Osteoblast (primary cell): ENCODE data around the gene PLSCR2. TPM values are rescaled to one million over a fixed set of nuclear protein-coding genes. Genes with fewer than 3 reads are reported as not detected.

Experiments used
- DNase-seq: peaks from one replicate; pipeline ENCODE4 v3.0.0; 2011; ENCODE audit warnings: low spot score, mixed read lengths; ENCODE audit not compliant: insufficient read length; ENCODE audit errors: missing footprints
- H2AFZ ChIP-seq: 2 replicates; pipeline ENCODE4 v1.6.0; 2011; ENCODE audit warnings: mild to moderate bottlenecking, low read length
- H3K27ac ChIP-seq: 2 replicates; pipeline ENCODE4 v1.5.1; 2011; ENCODE audit warnings: mild to moderate bottlenecking, low read depth, low read length, moderate library complexity
- H3K27me3 ChIP-seq: 2 replicates; pipeline ENCODE4 v1.6.0; 2012; ENCODE audit warnings: mild to moderate bottlenecking, control low read depth, inconsistent platforms, low read length, moderate library complexity; ENCODE audit not compliant: insufficient read depth
- H3K36me3 ChIP-seq: 2 replicates; pipeline ENCODE4 v1.5.1; 2011; ENCODE audit warnings: mild to moderate bottlenecking, low read length, control low read depth, moderate library complexity; ENCODE audit not compliant: insufficient read depth
- H3K4me1 ChIP-seq: 2 replicates; pipeline ENCODE4 v1.5.1; 2011; ENCODE audit warnings: mild to moderate bottlenecking, low read length, control low read depth, moderate library complexity; ENCODE audit not compliant: insufficient read depth
- H3K4me2 ChIP-seq: 2 replicates; pipeline ENCODE4 v1.6.0; 2011; ENCODE audit warnings: mild to moderate bottlenecking, low read length; ENCODE audit not compliant: insufficient read depth
- H3K4me3 ChIP-seq: fragments of 200-600 bp; sonication (generic); 3 replicates; pipeline ENCODE4 v1.5.1; 2012; ENCODE audit warnings: mild to moderate bottlenecking, low read length, inconsistent platforms; ENCODE audit not compliant: insufficient read depth
- H3K79me2 ChIP-seq: 2 replicates; pipeline ENCODE4 v1.6.0; 2012; ENCODE audit warnings: mild to moderate bottlenecking, low read length, control low read depth, inconsistent platforms; ENCODE audit not compliant: insufficient read depth
- H3K9me3 ChIP-seq: 2 replicates; pipeline ENCODE4 v1.5.1; 2011; ENCODE audit warnings: low read depth, low read length, control low read depth
- H4K20me1 ChIP-seq: 2 replicates; pipeline ENCODE4 v1.6.0; 2012; ENCODE audit warnings: mild to moderate bottlenecking, low read length, control low read depth; ENCODE audit not compliant: insufficient read depth
- CTCF ChIP-seq: IDR thresholded peaks from 2 replicates; pipeline ENCODE4 v1.5.1; 2011; ENCODE audit warnings: mild to moderate bottlenecking, low read depth, low read length, moderate library complexity; ENCODE audit errors: extremely low read depth
- total RNA-seq: library from RNA; depleted of rRNA; stranded (reverse); fragments of >200 nt; gene quantifications from 2 replicates; pipeline ENCODE4 v1.2.3, GENCODE V29; 2012

Gene PLSCR2, protein sequence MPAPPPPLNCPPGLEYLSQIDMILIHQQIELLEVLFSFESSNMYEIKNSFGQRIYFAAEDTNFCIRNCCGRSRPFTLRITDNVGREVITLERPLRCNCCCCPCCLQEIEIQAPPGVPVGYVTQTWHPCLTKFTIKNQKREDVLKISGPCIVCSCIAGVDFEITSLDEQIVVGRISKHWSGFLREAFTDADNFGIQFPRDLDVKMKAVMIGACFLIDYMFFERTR
- not detected in 2 replicates for total RNA-seq

GRCh38 chr3:146469150-146470017 lies at the start of gene PLSCR2:
TSS of gene PLSCR2 (minus strand) at chr3:146469561. CDS start at chr3:146459904, 9,657 bp downstream.
- no peaks in the 10 kb centered on the region for H3K27me3 ChIP-seq
- H3K4me1 ChIP-seq: peaks cover 31% of the 10 kb centered on the region
- TF ChIP-seq CTCF: no peak
- H3K79me2 ChIP-seq: no peaks in the 10 kb centered on the region
- H3K27ac ChIP-seq: peak within 1 kb of the TSS; percentile 32
- H2AFZ ChIP-seq: peak within 1 kb of the TSS; percentile 96
- H3K9me3 ChIP-seq: no peaks in the 10 kb centered on the region
- peak within 1 kb of the TSS; percentile 77 for H3K4me3 ChIP-seq
- H3K4me2 ChIP-seq: peak within 1 kb of the TSS; percentile 87
- no peaks in the 10 kb centered on the region for H4K20me1 ChIP-seq
- H3K36me3 ChIP-seq: no peaks in the 10 kb centered on the region
- peak; percentile 89 for DNase-seq

DNA sequence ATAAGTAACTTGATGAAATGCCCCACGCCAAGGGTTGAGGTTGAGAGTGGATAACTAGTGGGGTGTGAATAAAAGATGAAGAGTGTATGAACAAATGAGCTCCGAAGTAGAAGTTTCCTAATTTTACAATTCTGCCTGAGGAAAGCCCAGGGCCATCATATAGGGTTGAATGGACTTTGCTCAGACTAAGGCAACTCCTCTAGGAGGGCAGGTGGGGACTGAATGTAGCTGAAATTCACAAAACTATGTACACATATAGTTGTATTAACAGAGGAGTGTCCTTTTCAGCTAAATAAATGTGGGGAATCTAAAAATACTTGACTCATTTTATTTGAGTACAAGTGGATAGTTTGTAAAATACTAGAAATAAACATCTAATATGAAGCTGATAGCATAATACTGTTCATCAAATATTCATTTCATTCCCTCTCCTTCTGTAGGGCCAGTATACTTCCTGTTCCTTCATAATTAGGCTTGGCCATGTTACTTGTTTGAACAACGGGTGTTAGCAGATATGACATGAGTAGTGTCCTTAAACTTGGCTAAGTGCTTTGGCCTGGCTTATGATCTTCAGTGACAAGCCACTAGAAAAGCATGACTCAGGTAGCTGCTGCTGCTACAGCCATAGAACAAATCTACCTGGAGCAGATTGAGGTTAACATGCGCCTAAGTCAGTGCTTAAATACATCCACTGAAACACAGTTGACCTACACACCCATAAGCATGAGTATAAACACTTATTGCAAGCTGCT lies 48.5 kb upstream of the PLSCR2 start:
- no peak overlapping the region for H3K4me3 ChIP-seq
- peak; percentile 35 for DNase-seq
- no peaks in the 10 kb centered on the region for H3K27me3 ChIP-seq
- H4K20me1 ChIP-seq: no peaks in the 10 kb centered on the region
- no peaks in the 10 kb centered on the region for H3K79me2 ChIP-seq
- no peak overlapping the region for H3K27ac ChIP-seq
- H3K36me3 ChIP-seq: no peaks in the 10 kb centered on the region
- TF ChIP-seq CTCF: no peak
- peaks cover 5% of the 10 kb centered on the region for H3K4me1 ChIP-seq
- H2AFZ ChIP-seq: no peak overlapping the region
- no peaks in the 10 kb centered on the region for H3K9me3 ChIP-seq
- H3K4me2 ChIP-seq: no peak overlapping the region

DNA sequence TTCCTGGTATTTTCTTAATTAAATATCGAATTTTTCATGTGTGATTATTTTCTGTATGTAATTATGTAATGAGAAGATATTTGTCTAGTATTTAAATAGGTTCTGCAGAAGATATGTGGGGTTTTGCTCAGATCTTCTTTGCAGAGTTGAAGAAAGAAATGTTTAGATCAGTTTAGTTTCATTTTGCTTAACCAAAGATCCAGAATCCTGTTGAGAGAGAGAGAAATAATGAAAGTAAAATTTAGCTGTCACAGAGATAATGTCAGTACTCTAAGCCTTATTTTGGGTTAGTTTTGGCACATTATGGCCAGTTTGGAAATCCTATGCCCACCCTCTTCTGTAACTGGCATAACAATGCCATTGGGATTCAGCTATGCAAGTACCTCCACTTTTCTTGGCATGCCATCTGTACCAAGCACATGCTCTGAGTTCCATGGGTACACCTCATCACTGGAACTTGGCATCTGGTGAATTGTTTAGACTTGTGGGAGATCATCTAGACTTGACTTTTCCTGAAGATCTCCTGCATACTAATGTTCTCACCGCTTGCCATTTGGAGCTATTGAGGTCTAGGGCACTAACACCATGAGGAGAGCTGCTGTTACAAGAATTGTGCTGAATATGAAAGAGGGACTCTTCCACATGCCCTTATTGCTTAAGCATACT lies 44.2 kb upstream of the PLSCR2 start:
- Histone ChIP-seq H3K79me2 (no peaks in the 10 kb centered on the region), H3K4me1 (peaks cover 5% of the 10 kb centered on the region), H3K27ac (no peak overlapping the region), H2AFZ (peak overlapping the region; percentile 63), H3K36me3 (no peaks in the 10 kb centered on the region), H3K4me2 (peak overlapping the region; percentile 72), H3K4me3 (peak overlapping the region; percentile 32), H3K27me3 (no peaks in the 10 kb centered on the region), H3K9me3 (no peaks in the 10 kb centered on the region), H4K20me1 (no peaks in the 10 kb centered on the region)
- no peak for TF ChIP-seq CTCF
- DNase-seq: no peak
